ENCODE results near the gene BABAM2. TPM values are rescaled to one million over a fixed set of nuclear protein-coding genes. Genes with fewer than 3 reads are reported as not detected.

The BABAM2 gene
- total RNA-seq, 1 donor from 2014 or later = 35.3 TPM

GRCh38 chr2:28210535-28210934, 320.0 kb downstream of the BABAM2 start:
- no peak overlapping the region for H3K4me3 ChIP-seq (ENCODE audit: low read depth, low read length)
- no peak for TF ChIP-seq CTCF (IDR thresholded peaks at IDR 0.05; ENCODE audit: insufficient read depth, low read length, poor library complexity, severe bottlenecking)
- DNase-seq (ENCODE audit: low read depth) = no peak
- H3K27me3 ChIP-seq (ENCODE audit: control insufficient read depth, insufficient read depth, low read length) = no peaks in the 10 kb centered on the region
- H3K36me3 ChIP-seq (ENCODE audit: control insufficient read depth, insufficient read depth, low read length) = no peaks in the 10 kb centered on the region

- DNase-seq (ENCODE audit: low read depth) = no peak
- H3K4me3 ChIP-seq (ENCODE audit: low read depth, low read length) = no peak overlapping the region
- H3K36me3 ChIP-seq (ENCODE audit: control insufficient read depth, insufficient read depth, low read length) = no peaks in the 10 kb centered on the region
- no peak for TF ChIP-seq CTCF (IDR thresholded peaks at IDR 0.05; ENCODE audit: insufficient read depth, low read length, poor library complexity, severe bottlenecking)
- no peaks in the 10 kb centered on the region for H3K27me3 ChIP-seq (ENCODE audit: control insufficient read depth, insufficient read depth, low read length)
Measured at GRCh38 chr2:28216331-28216730, 325.8 kb downstream of the BABAM2 start.

GRCh38 chr2:28217042-28217740, 326.7 kb downstream of the BABAM2 start:
- no peak for DNase-seq (ENCODE audit: low read depth)
- H3K27me3 ChIP-seq (ENCODE audit: control insufficient read depth, insufficient read depth, low read length) = no peaks in the 10 kb centered on the region

GRCh38 chr2:28219138-28219537, 328.6 kb downstream of the BABAM2 start:
- no peak for DNase-seq (ENCODE audit: low read depth)
- H3K36me3 ChIP-seq (ENCODE audit: control insufficient read depth, insufficient read depth, low read length) = no peaks in the 10 kb centered on the region
- TF ChIP-seq CTCF (IDR thresholded peaks at IDR 0.05; ENCODE audit: insufficient read depth, low read length, poor library complexity, severe bottlenecking) = no peak

More at GRCh38 chr2:28217042-28217740, 326.7 kb downstream of the BABAM2 start:
- Histone ChIP-seq H3K4me3 (ENCODE audit: low read depth, low read length) (no peak overlapping the region), H3K36me3 (ENCODE audit: control insufficient read depth, insufficient read depth, low read length) (no peaks in the 10 kb centered on the region)
- no peak for TF ChIP-seq CTCF (IDR thresholded peaks at IDR 0.05; ENCODE audit: insufficient read depth, low read length, poor library complexity, severe bottlenecking)

GRCh38 chr2:28219758-28220368, 329.3 kb downstream of the BABAM2 start:
- DNase-seq (ENCODE audit: low read depth) = no peak
- TF ChIP-seq CTCF (IDR thresholded peaks at IDR 0.05; ENCODE audit: insufficient read depth, low read length, poor library complexity, severe bottlenecking) = no peak
- no peaks in the 10 kb centered on the region for H3K36me3 ChIP-seq (ENCODE audit: control insufficient read depth, insufficient read depth, low read length)

More at GRCh38 chr2:28219138-28219537, 328.6 kb downstream of the BABAM2 start:
- H3K27me3 ChIP-seq (ENCODE audit: control insufficient read depth, insufficient read depth, low read length) = no peaks in the 10 kb centered on the region
- H3K4me3 ChIP-seq (ENCODE audit: low read depth, low read length) = no peak overlapping the region

More at GRCh38 chr2:28219758-28220368, 329.3 kb downstream of the BABAM2 start:
- no peaks in the 10 kb centered on the region for H3K27me3 ChIP-seq (ENCODE audit: control insufficient read depth, insufficient read depth, low read length)
- no peak overlapping the region for H3K4me3 ChIP-seq (ENCODE audit: low read depth, low read length)
